HG03159 (cell line): ENCODE measurements around the gene STAB2.

ENCODE experiments used
- ATAC-seq: cut with Tn5 transposase; IDR thresholded peaks from one replicate; pipeline ENCODE4 v1.9.1; 2021; ENCODE audit warnings: mild to moderate bottlenecking, moderate library complexity; ENCODE audit not compliant: unreplicated experiment

The STAB2 gene

GRCh38 chr12:103688376-103689063, 101.4 kb downstream of the STAB2 start:
- ATAC-seq, result no peak

DNA sequence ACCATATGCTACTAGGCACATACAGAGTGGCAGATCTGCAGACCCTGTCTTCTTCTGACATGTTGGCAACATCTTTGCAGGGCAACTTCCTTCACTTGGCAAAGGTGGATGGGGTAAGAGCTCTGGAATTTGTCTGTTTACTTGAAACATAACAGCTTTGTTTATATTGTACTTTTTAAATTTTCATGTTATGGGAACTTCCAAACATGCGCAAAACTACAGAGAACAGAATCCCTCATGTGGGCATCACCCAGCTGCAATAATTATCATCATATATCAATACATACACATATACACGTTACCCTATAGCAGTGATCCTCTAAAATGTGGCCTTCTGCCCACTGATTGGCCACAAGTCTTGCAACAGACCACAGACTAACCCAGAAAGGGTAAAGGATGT, 103.4 kb downstream of the STAB2 start:
- ATAC-seq, result no peak

DNA sequence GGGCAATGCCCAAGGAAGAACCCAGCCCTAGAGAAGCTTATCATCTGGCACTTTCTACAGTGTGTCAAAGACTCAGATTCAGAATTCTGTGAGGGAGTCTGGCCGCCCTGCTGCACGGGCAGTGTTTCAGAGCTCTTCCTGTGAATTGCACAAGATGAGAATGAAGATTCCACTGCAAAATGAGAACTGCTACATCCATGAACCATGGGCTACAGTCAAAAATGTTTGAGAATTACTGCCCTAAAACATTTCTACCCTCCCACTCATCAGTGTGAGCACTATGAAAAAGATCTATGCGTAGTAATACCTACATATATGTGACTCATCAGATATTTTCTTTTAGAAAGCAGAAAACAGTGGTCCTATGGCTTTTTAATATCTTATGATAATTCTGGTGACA, 104.0 kb downstream of the STAB2 start:
- no peak for ATAC-seq

GRCh38 chr12:103696101-103696500, 109.0 kb downstream of the STAB2 start:
- ATAC-seq, result no peak

GRCh38 chr12:103697971-103698751, 111.1 kb downstream of the STAB2 start:
- ATAC-seq, result no peak

DNA sequence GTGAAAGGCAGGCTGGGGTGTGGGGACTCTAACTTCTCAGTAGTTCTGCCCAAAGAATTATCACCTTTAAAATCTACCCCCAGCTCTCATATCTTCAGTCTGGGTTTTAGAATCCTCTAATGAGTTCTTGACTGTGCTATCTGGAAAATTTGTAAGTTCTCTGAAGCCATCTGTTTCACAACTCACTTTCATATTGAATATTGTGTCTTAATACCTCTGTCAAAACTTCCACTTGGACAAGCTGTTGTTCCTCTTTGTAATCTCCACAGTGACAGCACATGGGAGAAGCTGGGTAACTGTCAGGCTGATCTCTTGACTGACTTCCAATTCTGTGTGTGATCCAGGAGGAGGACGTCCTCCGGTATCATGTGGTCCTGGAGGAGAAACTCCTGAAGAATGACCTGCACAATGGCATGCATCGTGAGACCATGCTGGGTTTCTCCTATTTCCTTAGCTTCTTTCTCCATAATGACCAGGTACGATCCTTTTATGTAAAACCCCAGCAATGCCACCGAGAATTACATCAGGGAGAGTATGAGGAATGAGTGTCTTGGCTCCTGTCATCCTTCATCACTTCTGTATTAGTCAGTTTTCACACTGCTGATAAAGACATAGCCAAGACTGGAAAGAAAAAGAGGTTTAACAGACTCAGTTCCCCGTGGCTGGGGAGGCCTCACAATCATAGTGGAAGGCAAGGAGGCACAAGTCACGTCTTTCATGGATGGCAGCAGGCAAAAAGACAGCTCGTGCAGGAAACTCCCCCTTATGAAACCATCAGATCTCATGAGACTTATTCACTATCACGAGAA, 111.9 kb downstream of the STAB2 start:
- no peak for ATAC-seq

GRCh38 chr12:103705098-103705497, 118.0 kb downstream of the STAB2 start:
- no peak for ATAC-seq

DNA sequence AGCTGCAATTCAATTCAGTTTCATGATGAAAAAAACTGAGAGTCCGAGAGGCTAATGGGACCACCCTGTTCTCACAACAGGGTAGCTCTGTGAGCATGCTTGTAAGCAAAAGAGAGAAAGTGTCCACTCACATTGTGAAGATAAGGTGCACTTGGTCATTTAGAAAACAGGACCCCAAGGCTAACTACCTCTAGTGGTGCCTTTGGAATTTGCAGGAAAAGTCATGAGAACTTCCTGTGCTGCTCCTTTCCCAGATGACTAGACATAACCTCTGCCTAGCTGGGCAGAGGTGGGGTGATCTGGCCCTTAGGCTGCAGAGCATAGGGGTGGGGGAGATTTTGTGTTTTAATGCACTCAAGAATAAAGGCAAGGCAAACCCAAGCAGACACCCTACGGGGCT, 118.9 kb downstream of the STAB2 start:
- ATAC-seq, result no peak

DNA sequence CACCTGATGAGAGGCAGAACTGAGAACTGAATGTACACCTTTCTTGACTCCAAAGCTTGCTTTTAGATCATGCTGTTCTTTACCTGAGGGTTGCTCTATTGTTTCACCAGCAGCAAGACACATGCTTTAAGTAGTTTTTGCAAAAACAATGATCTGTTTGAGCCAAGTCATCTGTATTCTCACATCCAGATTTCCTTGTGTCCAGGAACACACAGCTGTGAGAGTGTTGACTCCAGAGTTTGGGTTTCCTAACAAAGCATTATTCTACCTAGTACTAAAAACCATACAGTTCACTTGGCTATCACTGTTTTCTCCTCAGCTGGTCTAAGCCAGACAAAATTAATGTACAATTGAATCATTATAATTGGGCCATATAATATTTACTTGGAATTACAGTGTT, 120.4 kb downstream of the STAB2 start:
- no peak for ATAC-seq

- ATAC-seq, result no peak
These were observed 123.5 kb downstream of the STAB2 start for GRCh38 chr12:103710544-103710943.

DNA sequence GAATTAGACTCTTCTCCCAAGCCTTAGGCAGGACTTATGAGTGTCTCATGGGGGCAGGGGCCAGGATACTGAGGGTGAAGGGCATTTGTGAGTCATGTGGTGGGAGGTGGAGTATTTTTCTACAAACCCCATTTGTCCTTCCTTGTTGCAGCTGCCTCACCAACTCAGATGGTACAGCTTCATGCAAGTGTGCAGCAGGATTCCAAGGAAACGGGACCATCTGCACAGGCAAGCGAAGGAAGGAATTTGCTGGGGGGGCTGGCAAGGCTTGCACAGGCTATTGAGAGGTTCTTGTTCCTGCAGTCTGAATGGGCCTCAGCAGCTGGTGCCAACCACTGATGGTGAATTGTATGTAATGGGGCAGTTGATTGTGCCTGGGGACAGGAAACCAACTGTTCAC, 125.1 kb downstream of the STAB2 start:
- no peak for ATAC-seq

GRCh38 chr12:103715494-103715893, 128.4 kb downstream of the STAB2 start:
- no peak for ATAC-seq

DNA sequence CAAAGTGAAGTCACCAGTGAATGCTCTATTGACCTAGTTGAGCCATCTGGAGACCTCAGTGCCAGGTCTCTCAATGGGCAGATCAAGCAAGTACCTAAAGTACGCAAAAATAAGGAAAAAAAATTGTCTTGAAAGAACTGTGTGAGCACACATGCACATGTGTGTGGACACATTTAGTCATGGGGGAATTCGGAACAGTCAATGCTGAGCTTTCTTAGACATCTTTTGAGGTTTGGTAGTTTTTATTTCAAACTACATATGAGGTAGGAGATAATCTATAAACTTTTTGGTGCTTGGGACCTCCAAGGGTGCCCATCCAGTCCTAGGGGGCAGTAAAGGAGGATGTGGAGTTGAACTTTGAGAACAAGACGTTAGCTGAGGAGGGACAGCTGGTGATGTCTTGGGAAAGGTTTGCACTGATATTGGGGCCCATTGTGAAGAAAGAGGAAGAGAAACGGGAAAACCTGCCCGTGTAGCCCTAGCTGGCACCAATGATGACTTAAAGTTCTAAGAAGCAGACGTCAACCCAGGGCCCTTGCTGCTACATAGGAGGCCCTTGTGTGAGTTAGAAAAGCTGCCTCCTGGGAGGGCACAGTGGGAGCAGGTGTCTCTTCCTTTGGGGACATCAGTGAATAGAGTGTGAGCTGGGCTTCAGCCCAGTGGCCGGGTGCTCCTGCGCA, 129.6 kb downstream of the STAB2 start:
- ATAC-seq, result no peak

- no peak for ATAC-seq
These were observed 138.3 kb downstream of the STAB2 start for GRCh38 chr12:103725398-103725797.

DNA sequence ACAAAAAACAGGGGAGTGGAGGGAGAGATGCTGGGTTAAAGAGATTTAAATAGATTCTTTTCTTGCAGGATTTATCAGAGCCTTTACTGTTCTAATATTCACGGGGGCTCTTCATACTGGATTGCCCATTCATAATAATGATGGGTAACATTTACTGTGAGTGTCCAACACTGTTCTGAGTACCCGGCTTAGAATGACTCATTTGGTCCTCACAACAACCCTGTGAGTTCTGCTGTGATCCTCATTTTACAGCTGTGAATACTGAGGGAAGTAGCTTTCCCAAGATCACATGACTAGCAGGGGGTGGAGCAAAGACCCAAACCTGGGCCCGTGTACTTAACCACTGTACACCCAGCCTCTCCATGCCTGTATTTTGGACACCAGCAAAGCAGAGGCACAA, 140.6 kb downstream of the STAB2 start:
- no peak for ATAC-seq

GRCh38 chr12:103728323-103728722, 141.2 kb downstream of the STAB2 start:
- no peak for ATAC-seq

GRCh38 chr12:103729499-103729898, 142.4 kb downstream of the STAB2 start:
- ATAC-seq, result no peak

DNA sequence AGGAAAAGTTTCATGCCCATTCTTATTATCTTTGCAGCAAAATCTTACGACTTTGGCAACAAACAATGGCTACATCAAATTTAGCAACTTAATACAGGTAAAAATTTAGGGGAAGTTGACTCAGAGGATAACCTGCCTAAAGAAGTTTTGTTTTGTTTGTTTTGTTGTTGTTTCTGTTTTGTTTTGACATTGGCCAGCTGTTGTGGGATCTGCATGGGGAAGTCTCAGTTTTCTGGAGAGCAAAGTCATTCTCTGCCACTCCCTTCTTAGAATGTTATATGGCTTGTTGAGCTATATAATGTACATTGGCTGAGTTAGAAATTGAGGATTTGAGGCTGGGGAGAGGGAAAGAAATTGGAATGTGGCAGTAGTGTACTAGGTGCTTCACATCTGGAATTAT, 144.5 kb downstream of the STAB2 start:
- ATAC-seq, result no peak

GRCh38 chr12:103734863-103735262, 147.8 kb downstream of the STAB2 start:
- ATAC-seq, result no peak

DNA sequence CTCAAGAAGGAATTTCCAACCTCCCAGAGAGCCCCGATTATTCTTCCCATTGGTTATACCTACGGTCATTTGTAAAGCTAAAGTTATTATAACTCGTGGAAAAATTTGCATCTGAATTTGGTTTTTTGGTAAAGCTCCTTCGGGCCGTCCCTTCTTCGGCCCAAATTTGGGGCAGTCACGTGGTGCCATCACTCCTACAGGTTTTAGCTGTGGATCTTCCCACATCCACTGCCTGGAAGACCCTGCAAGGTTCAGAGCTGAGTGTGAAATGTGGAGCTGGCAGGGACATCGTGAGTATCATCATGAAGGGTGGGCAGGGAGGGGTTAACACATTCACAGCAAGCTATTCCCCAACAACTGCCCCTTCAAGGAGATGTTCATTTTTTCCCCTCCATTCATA, 148.2 kb downstream of the STAB2 start:
- no peak for ATAC-seq

DNA sequence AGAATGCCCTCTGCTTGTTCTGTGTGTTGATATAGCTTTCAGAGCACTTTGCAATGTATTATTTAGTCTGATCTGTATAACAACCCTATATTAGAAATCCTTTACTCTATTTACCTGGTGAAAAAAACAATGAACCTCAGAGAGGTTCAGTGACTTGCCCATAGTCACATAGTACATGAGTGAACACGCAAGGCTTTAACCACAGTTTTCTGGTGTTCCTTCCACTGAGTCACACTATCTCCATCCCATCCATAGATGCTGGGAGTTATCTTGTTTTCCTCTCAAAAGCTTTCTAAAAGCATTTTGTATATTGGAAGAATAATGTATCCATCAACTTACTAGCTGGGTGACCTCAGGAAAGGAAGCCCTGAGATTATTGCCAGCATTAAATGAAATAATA, 149.5 kb downstream of the STAB2 start:
- ATAC-seq, result no peak
